ENCODE results near the gene NPR2. TPM values are rescaled to one million over a fixed set of nuclear protein-coding genes. Genes with fewer than 3 reads are reported as not detected.

Gene NPR2
- total RNA-seq, 2 donors from 2014 or later = 22.9 to 26.0 TPM

DNA sequence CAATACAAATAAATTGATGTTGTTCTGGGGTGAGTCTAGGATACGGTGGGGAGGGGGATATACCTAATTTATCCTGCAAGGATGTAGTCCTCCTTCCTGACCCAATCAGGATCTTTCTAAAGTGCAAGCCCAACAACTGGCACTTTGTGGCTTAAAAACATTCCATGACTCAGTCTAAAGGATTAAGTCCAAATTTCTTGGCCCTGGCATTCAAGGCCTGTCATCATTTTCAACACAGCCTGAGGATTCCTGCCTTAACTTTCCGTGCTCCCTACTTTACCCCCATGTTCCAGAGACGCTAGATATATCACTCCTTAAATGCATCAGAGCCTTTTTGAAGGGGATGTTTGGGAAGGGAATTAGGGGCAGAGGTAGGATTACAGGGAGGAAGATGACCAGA lies 36.1 kb downstream of the NPR2 start:
- DNase-seq = no peak
- H3K27me3 Mint-ChIP-seq (ENCODE audit: insufficient read depth) = peaks cover 8% of the 10 kb centered on the region
- no peaks in the 10 kb centered on the region for H3K27me3 ChIP-seq (ENCODE audit: control insufficient read depth, insufficient read depth, low read length, poor library complexity, severe bottlenecking)

DNA sequence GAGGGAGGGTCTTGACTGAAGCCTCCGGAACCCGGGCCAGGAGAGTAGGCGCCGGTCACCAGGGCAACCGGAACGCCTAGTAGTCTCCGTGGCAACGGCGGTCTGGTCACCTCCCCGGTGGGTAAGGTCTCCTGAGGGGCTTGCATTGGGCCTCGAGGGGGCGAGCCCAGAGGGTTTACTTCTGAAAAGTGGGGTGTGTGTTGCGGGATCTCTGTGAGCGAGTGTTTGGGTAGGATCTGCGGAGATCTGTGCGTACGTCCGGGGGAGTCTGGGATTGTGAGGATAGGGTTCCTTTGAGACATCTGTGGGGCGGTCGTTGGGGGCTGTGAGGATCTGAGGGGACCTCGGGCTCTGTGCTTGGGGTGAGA lies 37.3 kb downstream of the NPR2 start, which contains the start of gene FAM221B:
Gene FAM221B (minus strand): TSS at position 17 of the 368 bp plus-strand sequence. CDS start 2,571 bp downstream, outside the sequence.
- Histone ChIP-seq H3K27me3 (ENCODE audit: control insufficient read depth, insufficient read depth, low read length, poor library complexity, severe bottlenecking) (no peaks in the 10 kb centered on the region), H3K27ac (ENCODE audit: low read depth, low read length) (peak within 1 kb of the TSS; percentile 88), H3K4me1 (ENCODE audit: control insufficient read depth, insufficient read depth, low read length) (no peaks in the 10 kb centered on the region), H3K9me3 (ENCODE audit: control insufficient read depth, low read length) (no peaks in the 10 kb centered on the region), H3K9ac (ENCODE audit: extremely low read depth, low read length, poor library complexity, severe bottlenecking) (peak within 1 kb of the TSS; percentile 71), H3K36me3 (ENCODE audit: control insufficient read depth, insufficient read depth, low read length) (no peaks in the 10 kb centered on the region), H3K4me3 (ENCODE audit: low read length) (peak within 1 kb of the TSS; percentile 83)
- no peaks in the 10 kb centered on the region for H3K9me3 Mint-ChIP-seq
- H3K27ac Mint-ChIP-seq = peak within 1 kb of the TSS; percentile 90
- TF ChIP-seq, protein P1, sequence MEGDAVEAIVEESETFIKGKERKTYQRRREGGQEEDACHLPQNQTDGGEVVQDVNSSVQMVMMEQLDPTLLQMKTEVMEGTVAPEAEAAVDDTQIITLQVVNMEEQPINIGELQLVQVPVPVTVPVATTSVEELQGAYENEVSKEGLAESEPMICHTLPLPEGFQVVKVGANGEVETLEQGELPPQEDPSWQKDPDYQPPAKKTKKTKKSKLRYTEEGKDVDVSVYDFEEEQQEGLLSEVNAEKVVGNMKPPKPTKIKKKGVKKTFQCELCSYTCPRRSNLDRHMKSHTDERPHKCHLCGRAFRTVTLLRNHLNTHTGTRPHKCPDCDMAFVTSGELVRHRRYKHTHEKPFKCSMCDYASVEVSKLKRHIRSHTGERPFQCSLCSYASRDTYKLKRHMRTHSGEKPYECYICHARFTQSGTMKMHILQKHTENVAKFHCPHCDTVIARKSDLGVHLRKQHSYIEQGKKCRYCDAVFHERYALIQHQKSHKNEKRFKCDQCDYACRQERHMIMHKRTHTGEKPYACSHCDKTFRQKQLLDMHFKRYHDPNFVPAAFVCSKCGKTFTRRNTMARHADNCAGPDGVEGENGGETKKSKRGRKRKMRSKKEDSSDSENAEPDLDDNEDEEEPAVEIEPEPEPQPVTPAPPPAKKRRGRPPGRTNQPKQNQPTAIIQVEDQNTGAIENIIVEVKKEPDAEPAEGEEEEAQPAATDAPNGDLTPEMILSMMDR (conservative IDR thresholded peaks at IDR 0.05) = no peak
- WGBS, 2 experiments (ENCODE audit: insufficient coverage in 1 of 2, insufficient read length in 1 of 2) = 9% methylated on average over 21 of the region's 21 CpGs; no CpG with 5 or more reads in 1 of the 2 experiments
- peak; percentile 84 for DNase-seq
- no peaks in the 10 kb centered on the region for H3K36me3 Mint-ChIP-seq (ENCODE audit: low read depth)
- peaks cover 8% of the 10 kb centered on the region for H3K27me3 Mint-ChIP-seq (ENCODE audit: insufficient read depth)
- peak within 1 kb of the TSS; percentile 75 for H3K4me3 Mint-ChIP-seq
- H3K4me1 Mint-ChIP-seq = peaks cover 13% of the 10 kb centered on the region

More for the DNA sequence above, 36.1 kb downstream of the NPR2 start:
- Histone ChIP-seq H3K9ac (ENCODE audit: extremely low read depth, low read length, poor library complexity, severe bottlenecking) (no peak overlapping the region), H3K4me1 (ENCODE audit: control insufficient read depth, insufficient read depth, low read length) (no peaks in the 10 kb centered on the region), H3K4me3 (ENCODE audit: low read length) (no peak overlapping the region), H3K36me3 (ENCODE audit: control insufficient read depth, insufficient read depth, low read length) (no peaks in the 10 kb centered on the region), H3K9me3 (ENCODE audit: control insufficient read depth, low read length) (no peaks in the 10 kb centered on the region), H3K27ac (ENCODE audit: low read depth, low read length) (no peak overlapping the region)
- 89% methylated on average over 3 of the region's 3 CpGs; no CpG with 5 or more reads in 1 of the 2 experiments for WGBS, 2 experiments (ENCODE audit: insufficient coverage in 1 of 2, insufficient read length in 1 of 2)
- Mint-ChIP-seq H3K27ac (no peak overlapping the region), H3K9me3 (no peaks in the 10 kb centered on the region), H3K36me3 (ENCODE audit: low read depth) (no peaks in the 10 kb centered on the region), H3K4me3 (no peak overlapping the region), H3K4me1 (peaks cover 13% of the 10 kb centered on the region)
- TF ChIP-seq, protein P1 (conservative IDR thresholded peaks at IDR 0.05) = no peak

DNA sequence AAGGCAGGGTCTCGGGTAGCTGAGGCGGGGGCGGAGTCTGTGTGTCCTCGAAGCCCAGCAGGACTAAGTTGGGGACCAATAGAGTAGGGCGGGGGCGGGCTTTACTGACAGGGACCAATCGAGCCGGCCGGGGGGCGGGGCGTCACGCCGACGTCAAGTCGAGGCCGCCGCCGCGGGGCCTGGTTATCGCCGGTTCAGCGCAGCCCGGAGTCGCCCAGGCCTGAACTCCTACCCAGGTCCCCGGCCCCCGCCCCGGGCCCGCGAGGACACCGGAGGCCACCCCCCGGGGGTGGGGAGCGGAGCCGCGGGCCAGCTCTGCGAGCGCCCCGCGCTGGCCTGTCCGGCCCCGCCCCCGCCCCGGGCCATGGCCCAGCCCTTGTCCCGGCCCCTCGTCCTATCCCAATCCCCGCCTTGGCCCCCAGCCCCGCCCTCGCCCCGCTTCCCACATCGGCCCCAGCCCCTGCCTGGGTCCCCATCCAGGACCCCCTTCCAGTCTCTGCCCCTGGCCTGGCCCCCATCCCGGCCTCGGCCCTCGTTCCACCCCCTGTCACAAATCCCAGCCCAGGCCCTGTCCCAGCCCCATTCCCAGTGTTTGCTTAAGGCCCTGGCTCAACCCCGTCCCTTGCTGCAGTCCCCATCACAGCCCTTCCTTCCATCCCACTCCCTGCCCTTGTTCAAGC lies 37.8 kb downstream of the NPR2 start, which contains the start of gene TMEM8B:
Gene TMEM8B (plus strand): TSS at position 145 of the 680 bp plus-strand sequence. CDS start 220 bp downstream, at position 365.
- peaks cover 13% of the 10 kb centered on the region for H3K4me1 Mint-ChIP-seq
- H3K27me3 Mint-ChIP-seq (ENCODE audit: insufficient read depth) = peaks cover 8% of the 10 kb centered on the region
- H3K4me3 Mint-ChIP-seq = peak within 1 kb of the TSS; percentile 75
- Histone ChIP-seq H3K27me3 (ENCODE audit: control insufficient read depth, insufficient read depth, low read length, poor library complexity, severe bottlenecking) (no peaks in the 10 kb centered on the region), H3K9ac (ENCODE audit: extremely low read depth, low read length, poor library complexity, severe bottlenecking) (peak within 1 kb of the TSS; percentile 71), H3K4me3 (ENCODE audit: low read length) (peak within 1 kb of the TSS; percentile 83), H3K27ac (ENCODE audit: low read depth, low read length) (peak within 1 kb of the TSS; percentile 88), H3K36me3 (ENCODE audit: control insufficient read depth, insufficient read depth, low read length) (no peaks in the 10 kb centered on the region), H3K4me1 (ENCODE audit: control insufficient read depth, insufficient read depth, low read length) (no peaks in the 10 kb centered on the region), H3K9me3 (ENCODE audit: control insufficient read depth, low read length) (no peaks in the 10 kb centered on the region)
- WGBS, 2 experiments (ENCODE audit: insufficient coverage in 1 of 2, insufficient read length in 1 of 2) = 0% methylated on average over 9 to 53 of the region's 53 CpGs
- no peaks in the 10 kb centered on the region for H3K36me3 Mint-ChIP-seq (ENCODE audit: low read depth)
- TF ChIP-seq, protein P1 (conservative IDR thresholded peaks at IDR 0.05) = no peak
- H3K27ac Mint-ChIP-seq = peak within 1 kb of the TSS; percentile 90
- H3K9me3 Mint-ChIP-seq = no peaks in the 10 kb centered on the region
- peak; percentile 98 for DNase-seq
